Endothelial cell of umbilical vein (primary cell): ENCODE data around the gene LARP1. TPM values are rescaled to one million over a fixed set of nuclear protein-coding genes. Genes with fewer than 3 reads are reported as not detected.
"Not testable (repeated sequence)": the region's sequence is repeated elsewhere in the genome, so short reads cannot be mapped to it uniquely, and the experiment has no call there.

Experiments used
- BruUV-seq: library from RNA; stranded (reverse); fragments of 400-500 nt; replicated peaks from 2 replicates; lab custom pipeline; 2021; lab: Mats Ljungman, UMichigan
- CTCF ChIA-PET: fragments of 300-600, 350-600 bp; sonication (Branson Sonifier 250); formaldehyde crosslinking; loops from one replicate; lab custom pipeline; 2021; ENCODE audit warnings: antibody characterized with exemption, inconsistent platforms; lab: Charles Lee
- POLR2A ChIA-PET: fragments of 300-600, 350-600 bp; sonication (Branson Sonifier 250); formaldehyde crosslinking; loops from one replicate; lab custom pipeline; 2021; ENCODE audit warnings: antibody characterized with exemption, inconsistent platforms; lab: Charles Lee
- DNase-seq: peaks from one replicate; pipeline ENCODE4 v3.0.0-alpha.2; 2011; ENCODE audit warnings: low read depth, low spot score
- FAIRE-seq: peaks from 2 replicates; lab custom pipeline; 2011; peaks lifted over from hg19 to GRCh38; lab: Jason Lieb, UNC
- H2AFZ ChIP-seq: 2 replicates; pipeline ENCODE4 v1.6.0; 2012; ENCODE audit warnings: low read depth, low read length, control low read depth, inconsistent platforms
- H3K27ac ChIP-seq: 2 replicates; pipeline ENCODE4 v1.5.1; 2011; ENCODE audit warnings: low read depth, mild to moderate bottlenecking, control low read depth, low read length, moderate library complexity; ENCODE audit not compliant: insufficient read depth
- H3K27me3 ChIP-seq, 2 experiments: 2 replicates each; pipeline versions ENCODE4 v1.6.0 to v1.6.1; 2011; ENCODE audit warnings: low read length in 2 of 2, mixed read lengths in 1 of 2; ENCODE audit not compliant: control insufficient read depth in 2 of 2, insufficient read depth in 2 of 2
- H3K36me3 ChIP-seq, 2 experiments: 2 replicates in 1 of 2; 3 replicates in 1 of 2; pipeline ENCODE4 v1.5.1; 2011; ENCODE audit warnings: low read length in 2 of 2, mild to moderate bottlenecking in 1 of 2, moderate library complexity in 1 of 2; ENCODE audit not compliant: control insufficient read depth in 2 of 2, insufficient read depth in 2 of 2; ENCODE audit errors: extremely low read depth in 1 of 2
- H3K4me1 ChIP-seq: 3 replicates; pipeline ENCODE4 v1.5.1; 2011; ENCODE audit warnings: mild to moderate bottlenecking, low read length; ENCODE audit not compliant: control insufficient read depth, insufficient read depth; ENCODE audit errors: extremely low read depth
- H3K4me2 ChIP-seq: 2 replicates; pipeline ENCODE4 v1.6.1; 2011; ENCODE audit warnings: low read length, control low read depth, mixed read lengths; ENCODE audit not compliant: insufficient read depth
- H3K4me3 ChIP-seq, 3 experiments: fragments of 200-600 bp in 1 of 3; sonication (generic), shearing (Covaris generic) in 1 of 3; replicated peaks in 1 of 3; 2 replicates each; pipeline ENCODE4 v1.5.1; 2011 to 2016; ENCODE audit warnings: control low read depth in 3 of 3, low read length in 3 of 3, mild to moderate bottlenecking in 2 of 3, inconsistent platforms in 1 of 3, low read depth in 1 of 3, moderate library complexity in 1 of 3; ENCODE audit not compliant: insufficient read depth in 1 of 3
- H3K79me2 ChIP-seq: 2 replicates; pipeline ENCODE4 v1.6.0; 2012; ENCODE audit warnings: low read length, inconsistent platforms; ENCODE audit not compliant: control insufficient read depth, insufficient read depth
- H3K9ac ChIP-seq: replicated peaks from 2 replicates; pipeline ENCODE3; 2011; ENCODE audit warnings: low read length, control low read depth; ENCODE audit not compliant: insufficient read depth; ENCODE audit errors: extremely low read depth
- H3K9me1 ChIP-seq: replicated peaks from 3 replicates; pipeline ENCODE4 v1.6.0; 2011; ENCODE audit warnings: mild to moderate bottlenecking, low read length; ENCODE audit not compliant: control insufficient read depth, insufficient read depth; ENCODE audit errors: extremely low read depth
- H3K9me3 ChIP-seq: replicated peaks from 2 replicates; pipeline ENCODE4 v1.5.1; 2012; ENCODE audit warnings: low read length, inconsistent platforms; ENCODE audit not compliant: control insufficient read depth, insufficient read depth
- H4K20me1 ChIP-seq: replicated peaks from 2 replicates; pipeline ENCODE3; 2011; ENCODE audit warnings: mild to moderate bottlenecking, low read length; ENCODE audit not compliant: control insufficient read depth, insufficient read depth; ENCODE audit errors: extremely low read depth
- CTCF ChIP-seq, 2 donors: IDR thresholded peaks; 1 replicate in 1 of 2; 2 replicates in 1 of 2; pipeline ENCODE4 v1.5.1; 2011; ENCODE audit warnings: low read length in 2 of 2, mild to moderate bottlenecking in 2 of 2, moderate library complexity in 2 of 2, control low read depth in 1 of 2, inconsistent platforms in 1 of 2, low read depth in 1 of 2; ENCODE audit not compliant: insufficient read depth in 1 of 2; ENCODE audit errors: extremely low read depth in 1 of 2
- EZH2 ChIP-seq: IDR thresholded peaks from 2 replicates; pipeline ENCODE4 v1.6.1; 2012; ENCODE audit warnings: borderline replicate concordance, low read depth, mild to moderate bottlenecking, moderate library complexity, low read length, inconsistent platforms; ENCODE audit not compliant: severe bottlenecking
- FOS ChIP-seq: IDR thresholded peaks from 2 replicates; pipeline ENCODE4 v1.6.1; 2011; ENCODE audit warnings: mild to moderate bottlenecking, low read length, moderate library complexity, borderline replicate concordance; ENCODE audit not compliant: insufficient read depth
- GATA2 ChIP-seq: IDR thresholded peaks from 2 replicates; pipeline ENCODE4 v1.7.0; 2011; ENCODE audit warnings: low read depth, mild to moderate bottlenecking, moderate library complexity, mixed read lengths, low read length; ENCODE audit not compliant: insufficient read length, insufficient read depth
- JUN ChIP-seq: IDR thresholded peaks from 2 replicates; pipeline ENCODE4 v1.6.1; 2011; ENCODE audit warnings: borderline replicate concordance, low read depth; ENCODE audit not compliant: insufficient read length, insufficient read depth
- MAX ChIP-seq: IDR thresholded peaks from 2 replicates; pipeline ENCODE4 v1.6.1; 2011; ENCODE audit not compliant: insufficient read depth, insufficient read length
- MYC ChIP-seq: IDR thresholded peaks from one replicate; pipeline ENCODE4 v1.6.1; 2011; ENCODE audit warnings: mild to moderate bottlenecking, low read depth, low read length
- POLR2A ChIP-seq: IDR thresholded peaks from 2 replicates; pipeline ENCODE4 v1.6.1; 2012; ENCODE audit warnings: low read depth, mild to moderate bottlenecking, control low read depth, low read length
- POLR2AphosphoS5 ChIP-seq: IDR thresholded peaks from 2 replicates; pipeline ENCODE4 v1.6.1; 2012; ENCODE audit warnings: low read depth, mild to moderate bottlenecking, control low read depth, low read length, moderate library complexity; ENCODE audit not compliant: insufficient read depth
- dilution Hi-C: fragments of 300-500 bp; cut with MboI; formaldehyde crosslinking; loops from one replicate; pipeline ENCODE4 v1.15.0; 2019; ENCODE audit warnings: low sequenced_read_pairs; ENCODE audit not compliant: extremely low pct_ligation_motif_present
- intact Hi-C: fragments of 100-400 bp; cut with micrococcal nuclease; formaldehyde crosslinking; loops from one replicate; pipeline ENCODE4 v1.10.0; 2022
- polyA plus RNA-seq, 4 experiments: library from polyadenylated mRNA; depleted of rRNA in 3 of 4; stranded (reverse) in 3 of 4; unstranded in 1 of 4; fragments of >200 nt; gene quantifications; 2 replicates each; pipeline versions ENCODE4 v1.2.1 to v1.2.3, GENCODE V29; 2011 to 2012; ENCODE audit warnings: missing spikeins in 1 of 4
- total RNA-seq: library from RNA; stranded (reverse); gene quantifications from 2 replicates; pipeline ENCODE4 v1.2.3, GENCODE V29; 2021

The LARP1 gene
- total and polyA plus RNA-seq, 2 donors (not counting 3 experiments of a cell fraction or from before 2014, with no cell fraction given): 70.4 to 252 TPM

GRCh38 chr5:154736372-154736771, 18.8 kb upstream of the LARP1 start:
- POLR2A ChIA-PET, FAIRE-seq, H3K9me3 ChIP-seq, DNase-seq, H3K27ac ChIP-seq, H2AFZ ChIP-seq, H3K4me1 ChIP-seq, BruUV-seq, dilution Hi-C loops, intact Hi-C loops, H3K79me2 ChIP-seq, H3K9ac ChIP-seq, H3K27me3 ChIP-seq, H3K9me1 ChIP-seq, H4K20me1 ChIP-seq, H3K4me3 ChIP-seq, H3K36me3 ChIP-seq, H3K4me2 ChIP-seq: not testable (repeated sequence)
- CTCF ChIA-PET: interaction anchor here (1.5 kb wide), 1 partner anchor 17 kb away, joined by 4 read pairs; no protein-coding TSS in a partner anchor

- no peaks in the 10 kb centered on the region for H3K4me1 ChIP-seq
- H3K27ac ChIP-seq: no peak overlapping the region
- H3K9me3 ChIP-seq: no peaks in the 10 kb centered on the region
- H3K9me1 ChIP-seq: no peaks in the 10 kb centered on the region
- FAIRE-seq: no peak
- H2AFZ ChIP-seq: no peak overlapping the region
- H3K4me3 ChIP-seq: no peak overlapping the region
- dilution Hi-C loops (no loop called here), intact Hi-C loops (no loop called here)
- no peaks in the 10 kb centered on the region for H3K79me2 ChIP-seq
- DNase-seq: no peak
- no peak overlapping the region for H3K9ac ChIP-seq
- CTCF ChIA-PET: interaction anchor here (0.9 to 1.0 kb wide), 2 partner anchors 13 to 24 kb away, joined by 3 read pairs; no protein-coding TSS in a partner anchor
- no peak overlapping the region for H3K4me2 ChIP-seq
- no peaks in the 10 kb centered on the region for H3K36me3 ChIP-seq
- H4K20me1 ChIP-seq: no peaks in the 10 kb centered on the region
- POLR2A ChIA-PET: interaction anchor here (0.5 kb wide), 1 partner anchor 85 kb away, joined by 3 read pairs; no protein-coding TSS in a partner anchor
- TF ChIP-seq JUN: no peak
- no peak for TF ChIP-seq POLR2A
- no peak for TF ChIP-seq EZH2
- TF ChIP-seq POLR2AphosphoS5: no peak
- no peak for TF ChIP-seq GATA2
- TF ChIP-seq FOS: no peak
- no peak for TF ChIP-seq CTCF (IDR thresholded peaks at IDR 0.05; ENCODE audit: extremely low read depth in 1 of 2, insufficient read depth in 1 of 2, low read depth in 1 of 2, low read length in 2 of 2)
- TF ChIP-seq MAX: no peak
- TF ChIP-seq MYC: no peak
- BruUV-seq: no TSS peak
- no peaks in the 10 kb centered on the region for H3K27me3 ChIP-seq
These were observed 17.4 kb upstream of the LARP1 start for GRCh38 chr5:154737667-154738320.
